Measurements from ENCODE around the gene SPI1. TPM values are rescaled to one million over a fixed set of nuclear protein-coding genes. Genes with fewer than 3 reads are reported as not detected.

Gene SPI1
- polyA plus RNA-seq, 1 experiment, result not detected

DNA sequence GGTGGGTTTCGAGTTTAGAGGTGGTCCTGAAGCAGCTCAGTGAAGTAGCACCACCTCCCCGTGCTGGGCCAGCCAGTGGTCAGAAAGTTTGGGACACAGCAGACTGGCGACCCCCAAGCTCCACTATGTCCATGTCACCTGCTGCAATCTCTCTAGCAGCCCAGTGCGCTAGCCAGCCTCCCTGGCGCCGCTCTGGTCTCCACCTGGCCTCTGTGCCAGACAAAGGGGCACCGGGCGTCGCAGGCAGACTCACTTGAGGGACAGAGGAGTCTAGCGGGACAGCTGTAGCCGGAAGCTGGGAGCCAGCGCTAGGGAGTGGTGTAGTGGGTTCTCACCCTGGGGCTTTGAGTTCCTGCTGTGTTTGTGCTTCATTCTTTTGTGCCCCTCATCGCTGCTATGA is 51.3 kb downstream of the SPI1 start:
- TF ChIP-seq, protein P1, sequence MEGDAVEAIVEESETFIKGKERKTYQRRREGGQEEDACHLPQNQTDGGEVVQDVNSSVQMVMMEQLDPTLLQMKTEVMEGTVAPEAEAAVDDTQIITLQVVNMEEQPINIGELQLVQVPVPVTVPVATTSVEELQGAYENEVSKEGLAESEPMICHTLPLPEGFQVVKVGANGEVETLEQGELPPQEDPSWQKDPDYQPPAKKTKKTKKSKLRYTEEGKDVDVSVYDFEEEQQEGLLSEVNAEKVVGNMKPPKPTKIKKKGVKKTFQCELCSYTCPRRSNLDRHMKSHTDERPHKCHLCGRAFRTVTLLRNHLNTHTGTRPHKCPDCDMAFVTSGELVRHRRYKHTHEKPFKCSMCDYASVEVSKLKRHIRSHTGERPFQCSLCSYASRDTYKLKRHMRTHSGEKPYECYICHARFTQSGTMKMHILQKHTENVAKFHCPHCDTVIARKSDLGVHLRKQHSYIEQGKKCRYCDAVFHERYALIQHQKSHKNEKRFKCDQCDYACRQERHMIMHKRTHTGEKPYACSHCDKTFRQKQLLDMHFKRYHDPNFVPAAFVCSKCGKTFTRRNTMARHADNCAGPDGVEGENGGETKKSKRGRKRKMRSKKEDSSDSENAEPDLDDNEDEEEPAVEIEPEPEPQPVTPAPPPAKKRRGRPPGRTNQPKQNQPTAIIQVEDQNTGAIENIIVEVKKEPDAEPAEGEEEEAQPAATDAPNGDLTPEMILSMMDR (IDR thresholded peaks at IDR 0.05; ENCODE audit: insufficient read depth, low read depth, low read length), result no peak
- CTCF ChIA-PET, result no interaction called here
- no peak for DNase-seq (ENCODE audit: low read depth)

DNA sequence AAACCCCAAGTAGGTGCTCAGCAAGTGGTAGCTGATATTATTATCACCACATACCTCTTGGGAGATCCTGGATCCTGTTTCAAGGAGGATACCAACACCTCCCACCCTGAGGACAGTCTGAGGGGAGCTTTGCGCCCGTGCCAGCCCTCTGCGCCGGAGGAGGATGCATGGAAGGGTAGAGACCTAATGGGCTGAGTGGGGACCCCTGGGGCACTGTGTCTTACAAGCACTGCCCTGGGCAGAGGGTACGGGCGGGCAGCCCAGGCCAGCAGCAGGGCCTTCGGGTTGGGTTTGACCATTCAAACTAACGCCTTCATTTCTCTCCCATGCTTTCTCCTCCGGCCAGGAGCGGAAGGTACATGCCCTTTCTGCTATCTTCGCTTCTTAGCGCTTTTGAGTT is 52.1 kb downstream of the SPI1 start:
- Histone ChIP-seq H3K4me3 (ENCODE audit: low read depth, low read length) (no peak overlapping the region), H3K36me3 (ENCODE audit: control insufficient read depth, insufficient read depth, low read length) (peaks cover 23% of the 10 kb centered on the region), H3K27me3 (ENCODE audit: control insufficient read depth, insufficient read depth, low read length) (no peaks in the 10 kb centered on the region)
- no peak for DNase-seq (ENCODE audit: low read depth)
- ChIA-PET CTCF (no interaction called here), POLR2A (no interaction called here)
- TF ChIP-seq, protein P1 (IDR thresholded peaks at IDR 0.05; ENCODE audit: insufficient read depth, low read depth, low read length), result no peak

More for the DNA sequence above, 51.3 kb downstream of the SPI1 start:
- no peak overlapping the region for H3K4me3 ChIP-seq (ENCODE audit: low read depth, low read length)
- peaks cover 21% of the 10 kb centered on the region for H3K36me3 ChIP-seq (ENCODE audit: control insufficient read depth, insufficient read depth, low read length)
- H3K27me3 ChIP-seq (ENCODE audit: control insufficient read depth, insufficient read depth, low read length), result no peaks in the 10 kb centered on the region
- POLR2A ChIA-PET, result no interaction called here

DNA sequence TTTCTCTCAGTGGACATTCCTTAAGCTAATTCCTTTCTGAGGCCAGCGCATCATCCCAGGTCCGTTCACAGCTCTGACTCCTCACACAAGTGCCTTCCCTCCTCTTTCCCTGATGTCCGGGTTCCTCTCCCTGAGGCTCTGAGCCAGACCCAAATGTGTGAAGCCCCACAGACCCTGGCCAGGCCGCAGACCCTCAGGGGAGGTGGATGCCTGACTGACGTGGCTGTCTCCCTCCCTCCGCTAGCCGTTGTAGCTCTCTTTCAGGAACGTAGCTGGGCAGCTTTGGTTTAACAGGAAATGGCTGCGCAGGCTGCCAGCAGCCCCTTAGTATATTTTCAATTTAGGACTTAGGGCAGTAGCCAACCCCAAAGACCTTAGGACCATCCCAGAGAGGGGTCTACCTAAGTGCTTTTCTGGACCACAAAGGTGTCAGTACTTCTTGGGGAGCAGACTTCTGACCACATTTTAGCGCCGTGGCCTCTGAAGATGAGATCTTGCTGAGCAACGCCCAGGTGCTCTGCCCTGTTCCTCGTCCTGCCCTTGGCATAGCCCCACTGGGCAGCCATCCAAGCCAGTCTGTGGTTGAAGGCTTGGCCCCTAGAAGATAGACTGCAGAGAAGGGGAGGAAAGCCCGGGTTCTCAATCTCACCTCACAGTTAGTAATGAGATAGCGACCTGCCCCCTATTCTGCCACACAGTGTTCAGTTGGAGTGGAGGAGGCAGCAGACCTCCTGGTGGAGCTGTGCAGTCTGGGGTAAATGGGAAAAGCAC is 52.9 kb downstream of the SPI1 start:
- ChIA-PET CTCF (interaction anchor here (0.6 kb wide), 1 partner anchor 16 kb away, joined by 3 read pairs; no protein-coding TSS in a partner anchor), POLR2A (no interaction called here)
- TF ChIP-seq, protein P1 (IDR thresholded peaks at IDR 0.05; ENCODE audit: insufficient read depth, low read depth, low read length), result no peak
- no peak for DNase-seq (ENCODE audit: low read depth)
- Histone ChIP-seq H3K4me3 (ENCODE audit: low read depth, low read length) (no peak overlapping the region), H3K36me3 (ENCODE audit: control insufficient read depth, insufficient read depth, low read length) (peaks cover 23% of the 10 kb centered on the region), H3K27me3 (ENCODE audit: control insufficient read depth, insufficient read depth, low read length) (no peaks in the 10 kb centered on the region)

DNA sequence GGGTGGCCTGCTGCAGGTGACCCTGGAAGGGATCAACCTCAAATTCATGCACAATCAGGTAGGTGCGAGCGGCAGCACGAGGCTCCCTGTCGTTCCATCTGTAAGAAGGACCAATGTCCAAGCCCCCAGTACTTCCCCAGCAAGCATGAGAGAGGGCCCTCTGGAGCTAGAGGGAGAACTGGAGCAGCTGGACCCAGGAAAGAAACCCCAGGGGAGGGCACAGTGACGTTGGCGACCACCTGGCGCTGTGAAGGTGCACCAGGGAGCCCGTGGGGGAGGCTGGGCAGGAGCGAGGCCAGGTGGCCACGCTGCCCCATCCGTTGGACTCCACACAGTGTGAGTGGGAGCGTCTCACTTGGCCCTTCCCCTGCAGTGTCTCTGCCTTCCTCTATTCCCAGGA is 53.8 kb downstream of the SPI1 start:
- peaks cover 23% of the 10 kb centered on the region for H3K36me3 ChIP-seq (ENCODE audit: control insufficient read depth, insufficient read depth, low read length)
- DNase-seq (ENCODE audit: low read depth), result no peak
- POLR2A ChIA-PET, result no interaction called here
- no peak overlapping the region for H3K4me3 ChIP-seq (ENCODE audit: low read depth, low read length)
- CTCF ChIA-PET, result interaction anchor here (0.6 kb wide), 1 partner anchor 15 kb away, joined by 3 read pairs; no protein-coding TSS in a partner anchor
- H3K27me3 ChIP-seq (ENCODE audit: control insufficient read depth, insufficient read depth, low read length), result no peaks in the 10 kb centered on the region
- TF ChIP-seq, protein P1 (IDR thresholded peaks at IDR 0.05; ENCODE audit: insufficient read depth, low read depth, low read length), result no peak

DNA sequence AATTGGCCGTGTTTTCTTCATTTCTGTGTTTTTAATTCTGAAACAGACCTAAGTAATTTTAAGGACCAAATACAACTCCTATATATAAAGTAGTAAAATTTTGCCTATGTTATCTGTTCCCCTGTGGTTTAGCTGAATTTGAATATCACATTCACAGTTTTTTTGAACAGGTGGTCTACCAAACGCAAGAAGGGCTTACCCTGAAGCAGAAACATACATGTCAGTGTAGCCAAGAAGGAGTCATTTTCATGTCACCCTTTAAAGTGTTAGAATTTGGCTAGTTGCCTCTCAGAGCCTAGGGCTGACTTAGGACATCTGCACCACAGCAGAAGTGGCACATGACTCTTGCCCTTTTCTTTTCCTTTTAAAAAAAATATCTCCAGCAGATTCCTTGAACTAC is 60.2 kb downstream of the SPI1 start:
- DNase-seq (ENCODE audit: low read depth), result no peak
- peaks cover 2% of the 10 kb centered on the region for H3K36me3 ChIP-seq (ENCODE audit: control insufficient read depth, insufficient read depth, low read length)
- POLR2A ChIA-PET, result no interaction called here
- no peaks in the 10 kb centered on the region for H3K27me3 ChIP-seq (ENCODE audit: control insufficient read depth, insufficient read depth, low read length)
- no peak overlapping the region for H3K4me3 ChIP-seq (ENCODE audit: low read depth, low read length)
- TF ChIP-seq, protein P1 (IDR thresholded peaks at IDR 0.05; ENCODE audit: insufficient read depth, low read depth, low read length), result no peak
- CTCF ChIA-PET, result interaction anchor here (1.0 kb wide), 1 partner anchor 75 kb away, joined by 3 read pairs; no protein-coding TSS in a partner anchor
